Natural killer cell (primary cell): ENCODE data around the gene CST5. TPM values are rescaled to one million over a fixed set of nuclear protein-coding genes. Genes with fewer than 3 reads are reported as not detected.
A peak's percentile ranks its signal among the peaks of the same experiment; 100 is the strongest.

Experiments used
- ATAC-seq, 3 donors: fragments of 150-1000 bp in 2 of 3; fragments of 200-7000 bp in 1 of 3; cut with Tn5 transposase; 1 replicate in 1 of 3; 2 replicates in 2 of 3; pipeline ENCODE4 v1.10.0; 2021; ENCODE audit warnings: mild to moderate bottlenecking in 2 of 3, moderate library complexity in 2 of 3
- DNase-seq, 2 donors: peaks; one replicate each; pipeline versions ENCODE4 v3.0.0 to v3.0.0-alpha.2; 2013 to 2021; ENCODE audit warnings: mixed read lengths in 1 of 2
- H3K27ac ChIP-seq: one replicate; pipeline ENCODE4 v1.5.1; 2013; ENCODE audit warnings: mild to moderate bottlenecking, low read length
- H3K27me3 ChIP-seq: one replicate; pipeline ENCODE4 v1.6.1; 2013; ENCODE audit warnings: low read length; ENCODE audit not compliant: control insufficient read depth, insufficient read depth
- H3K36me3 ChIP-seq: one replicate; pipeline ENCODE4 v1.6.1; 2013; ENCODE audit warnings: low read length; ENCODE audit not compliant: control insufficient read depth, insufficient read depth
- H3K4me1 ChIP-seq: one replicate; pipeline ENCODE4 v1.6.1; 2013; ENCODE audit warnings: low read length; ENCODE audit not compliant: control insufficient read depth, insufficient read depth
- H3K4me3 ChIP-seq: one replicate; pipeline ENCODE4 v1.5.1; 2013; ENCODE audit warnings: low read length
- H3K9me3 ChIP-seq: one replicate; pipeline ENCODE4 v1.6.1; 2013; ENCODE audit warnings: low read length; ENCODE audit not compliant: control insufficient read depth, insufficient read depth
- H3K27ac Mint-ChIP-seq, 2 donors: one replicate each; pipeline ENCODE4 v1.8.0; 2022; ENCODE audit warnings: mild to moderate bottlenecking in 2 of 2, mixed read lengths in 2 of 2, moderate library complexity in 1 of 2
- H3K27me3 Mint-ChIP-seq, 2 donors: one replicate each; pipeline ENCODE4 v1.8.0; 2022; ENCODE audit warnings: low read depth in 2 of 2, mixed read lengths in 2 of 2
- H3K36me3 Mint-ChIP-seq: one replicate; pipeline ENCODE4 v1.8.0; 2022; ENCODE audit warnings: mixed read lengths
- H3K4me1 Mint-ChIP-seq, 2 donors: one replicate each; pipeline ENCODE4 v1.8.0; 2022; ENCODE audit warnings: mixed read lengths in 2 of 2
- H3K4me3 Mint-ChIP-seq: one replicate; pipeline ENCODE4 v1.8.0; 2022; ENCODE audit warnings: mild to moderate bottlenecking, moderate library complexity, mixed read lengths
- H3K9me3 Mint-ChIP-seq, 2 donors: one replicate each; pipeline ENCODE4 v1.8.0; 2022; ENCODE audit warnings: mixed read lengths in 2 of 2
- CTCF ChIP-seq: fragments of 200-600 bp; IDR thresholded peaks from one replicate; pipeline ENCODE4 v1.8.0; 2022; ENCODE audit warnings: antibody characterized with exemption
- WGBS: methylation state at CpG from one replicate; pipeline ENCODE4 v1.1.7; 2013; ENCODE audit warnings: missing lambda C conversion rate; ENCODE audit not compliant: insufficient coverage; 5-methylcytosine and 5-hydroxymethylcytosine counted together
- intact Hi-C: fragments of 100-400 bp; cut with micrococcal nuclease; formaldehyde crosslinking; loops from one replicate; pipeline ENCODE4 v1.14.2; 2022
- total RNA-seq, 4 donors: library from RNA; stranded (reverse); fragments of 120-200 nt in 1 of 4; gene quantifications; one replicate each; pipeline versions ENCODE4 v1.2.3 to v1.2.4, GENCODE V29; 2013 to 2022

Gene CST5
- total RNA-seq, 3 donors from 2014 or later (not counting 1 experiment from before 2014, with no cell fraction given), result not detected

- peaks cover 6% of the 10 kb centered on the region for H3K4me1 ChIP-seq
- WGBS, result 40% methylated on average over 8 of the region's 8 CpGs
- intact Hi-C loops, result loop anchor here (1.0 to 10.0 kb wide), 3 partner anchors 105 to 275 kb away; no protein-coding TSS in a partner anchor
- no peak overlapping the region for H3K4me3 Mint-ChIP-seq
- H3K27me3 ChIP-seq, result peaks cover 2% of the 10 kb centered on the region
- H3K27ac ChIP-seq, result no peak overlapping the region
- H3K36me3 Mint-ChIP-seq, result no peaks in the 10 kb centered on the region
- H3K9me3 ChIP-seq, result no peaks in the 10 kb centered on the region
- no peak overlapping the region for H3K27ac Mint-ChIP-seq
- H3K36me3 ChIP-seq, result no peaks in the 10 kb centered on the region
- no peak overlapping the region for H3K4me3 ChIP-seq
- H3K27me3 Mint-ChIP-seq, result peaks cover 16 to 24% of the 10 kb centered on the region in 2 donors
- ATAC-seq (peak; percentile 83 to 98 (median 96)), DNase-seq (peak; percentile 60 to 86)
- H3K4me1 Mint-ChIP-seq, result no peaks in the 10 kb centered on the region
- peak; percentile 72 for TF ChIP-seq CTCF
- no peaks in the 10 kb centered on the region for H3K9me3 Mint-ChIP-seq
Observed at GRCh38 chr20:23889775-23890187, 10.2 kb upstream of the CST5 start.

GRCh38 chr20:23887856-23888255, 8.3 kb upstream of the CST5 start:
- no peak for DNase-seq
- ATAC-seq, result no peak
- H3K36me3 Mint-ChIP-seq, result no peaks in the 10 kb centered on the region
- WGBS, result 92% methylated on average over 2 of the region's 2 CpGs
- Histone ChIP-seq H3K27me3 (no peaks in the 10 kb centered on the region), H3K4me3 (no peak overlapping the region), H3K9me3 (no peaks in the 10 kb centered on the region), H3K27ac (no peak overlapping the region), H3K4me1 (peaks cover 6% of the 10 kb centered on the region), H3K36me3 (no peaks in the 10 kb centered on the region)
- no peak overlapping the region for H3K27ac Mint-ChIP-seq
- H3K4me3 Mint-ChIP-seq, result no peak overlapping the region
- intact Hi-C loops, result loop anchor here (2.0 to 10.0 kb wide), 2 partner anchors 107 to 213 kb away; no protein-coding TSS in a partner anchor
- H3K9me3 Mint-ChIP-seq, result no peaks in the 10 kb centered on the region
- H3K4me1 Mint-ChIP-seq, result no peaks in the 10 kb centered on the region
- peaks cover 0 to 11% of the 10 kb centered on the region in 2 donors for H3K27me3 Mint-ChIP-seq
- no peak for TF ChIP-seq CTCF

- Histone ChIP-seq H3K27ac (no peak overlapping the region), H3K4me3 (no peak overlapping the region), H3K4me1 (peaks cover 1% of the 10 kb centered on the region), H3K36me3 (no peaks in the 10 kb centered on the region), H3K9me3 (no peaks in the 10 kb centered on the region), H3K27me3 (no peaks in the 10 kb centered on the region)
- Mint-ChIP-seq H3K27me3 (peaks cover 0 to 11% of the 10 kb centered on the region in 2 donors), H3K4me3 (no peak overlapping the region), H3K9me3 (no peaks in the 10 kb centered on the region), H3K36me3 (no peaks in the 10 kb centered on the region), H3K4me1 (no peaks in the 10 kb centered on the region), H3K27ac (no peak overlapping the region)
- intact Hi-C loops, result loop anchor here (10.0 kb wide), 1 partner anchor 110 kb away; no protein-coding TSS in a partner anchor
- DNase-seq (no peak), ATAC-seq (no peak)
- no peak for TF ChIP-seq CTCF
- 96% methylated on average over 5 of the region's 5 CpGs for WGBS
Observed at GRCh38 chr20:23884771-23885162, 5.2 kb upstream of the CST5 start.

GRCh38 chr20:23884136-23884770, 4.7 kb upstream of the CST5 start:
- DNase-seq (no peak), ATAC-seq (no peak)
- Mint-ChIP-seq H3K9me3 (no peaks in the 10 kb centered on the region), H3K36me3 (no peaks in the 10 kb centered on the region), H3K4me1 (no peaks in the 10 kb centered on the region), H3K27ac (no peak overlapping the region), H3K27me3 (peaks cover 0 to 11% of the 10 kb centered on the region in 2 donors), H3K4me3 (no peak overlapping the region)
- Histone ChIP-seq H3K9me3 (no peaks in the 10 kb centered on the region), H3K4me1 (no peaks in the 10 kb centered on the region), H3K27me3 (no peaks in the 10 kb centered on the region), H3K36me3 (no peaks in the 10 kb centered on the region), H3K4me3 (no peak overlapping the region), H3K27ac (no peak overlapping the region)
- no peak for TF ChIP-seq CTCF
- 74% methylated on average over 3 of the region's 5 CpGs for WGBS
- intact Hi-C loops, result loop anchor here (10.0 kb wide), 1 partner anchor 111 kb away; no protein-coding TSS in a partner anchor
